ENCODE results near the gene CFDP1. TPM values are rescaled to one million over a fixed set of nuclear protein-coding genes. Genes with fewer than 3 reads are reported as not detected.

Gene CFDP1
- 78.7 and 81.1 TPM in 2 replicates for total RNA-seq

GRCh38 chr16:75432828-75433731 lies at the start of gene CFDP1:
TSS of gene CFDP1 (minus strand) at chr16:75433503. CDS start at chr16:75433352, 151 bp downstream.

GRCh38 chr16:75464122-75464918 lies 31.0 kb upstream of the CFDP1 start, which contains the start of gene TMEM170A:
TSS of gene TMEM170A (minus strand) at chr16:75464689. CDS start at chr16:75464600, 89 bp downstream.

GRCh38 chr16:75251280-75252048 lies 181.8 kb downstream of the CFDP1 start, which contains the start of gene BCAR1:
TSS of gene BCAR1 (minus strand) at chr16:75251624. CDS start at chr16:75251482, 142 bp downstream.

Other genes with a start within 250 kb of the CFDP1 start
- gene CTRB2, start 226.3 kb downstream of the CFDP1 start, total RNA-seq: not detected in 2 replicates
- gene CTRB1, start 214.5 kb downstream of the CFDP1 start, total RNA-seq: not detected in 2 replicates
- gene BCAR1, start 181.9 kb downstream of the CFDP1 start, total RNA-seq: 100 and 178 TPM in 2 replicates
- gene TMEM170A, start 31.2 kb upstream of the CFDP1 start, total RNA-seq: 22.9 and 27.6 TPM in 2 replicates
- gene CHST6, start 61.9 kb upstream of the CFDP1 start, total RNA-seq: 0.38 and 0.54 TPM in 2 replicates
- not detected in 2 replicates for gene CHST5, start 102.6 kb upstream of the CFDP1 start, total RNA-seq
- gene TMEM231, start 122.7 kb upstream of the CFDP1 start, total RNA-seq: 7.1 and 8.8 TPM in 2 replicates
- 32.6 and 36.9 TPM in 2 replicates for gene GABARAPL2, start 132.9 kb upstream of the CFDP1 start, total RNA-seq
- gene ADAT1, start 189.8 kb upstream of the CFDP1 start, total RNA-seq: 39.5 and 43.5 TPM in 2 replicates
- gene KARS1, start 214.2 kb upstream of the CFDP1 start, total RNA-seq: 181 and 183 TPM in 2 replicates
- gene TERF2IP, start 214.3 kb upstream of the CFDP1 start, total RNA-seq: 35.5 and 44.7 TPM in 2 replicates
- gene CPHXL2, start 243.5 kb upstream of the CFDP1 start, total RNA-seq: not detected in 2 replicates